A673 (cell line): ENCODE measurements around the gene HERC2. TPM values are rescaled to one million over a fixed set of nuclear protein-coding genes. Genes with fewer than 3 reads are reported as not detected.

Experiments
- BruUV-seq: library from RNA; stranded (reverse); fragments of 400-500 nt; replicated peaks from 2 replicates; lab custom pipeline; 2021; lab: Mats Ljungman, UMichigan
- CTCF ChIA-PET: fragments of 300-600 bp; sonication (Branson Sonifier 250); formaldehyde crosslinking; loops from one replicate; lab custom pipeline; 2022; ENCODE audit warnings: antibody characterized with exemption; lab: Charles Lee
- POLR2A ChIA-PET: fragments of 300-600 bp; sonication (Branson Sonifier 250); formaldehyde crosslinking; loops from one replicate; lab custom pipeline; 2022; ENCODE audit warnings: antibody characterized with exemption; ENCODE audit not compliant: low non-redundant PET; lab: Charles Lee
- DNase-seq: peaks from one replicate; pipeline ENCODE4 v3.0.0-alpha.2; 2015; ENCODE audit warnings: low spot score
- H3K27ac ChIP-seq: fragments of 200-600 bp; sonication (generic); 2 replicates; pipeline ENCODE4 v1.5.1; 2016; ENCODE audit warnings: mixed run types, low read depth, mild to moderate bottlenecking, mixed read lengths, antibody characterized with exemption, low read length; ENCODE audit not compliant: poor library complexity, severe bottlenecking
- H3K27me3 ChIP-seq: fragments of 200-600 bp; sonication (generic); replicated peaks from 2 replicates; pipeline ENCODE4 v1.6.1; 2017; ENCODE audit warnings: mixed run types, low read depth, mild to moderate bottlenecking, mixed read lengths, antibody characterized with exemption, low read length; ENCODE audit not compliant: insufficient read depth, poor library complexity
- H3K36me3 ChIP-seq: fragments of 200-600 bp; sonication (generic); 2 replicates; pipeline ENCODE4 v1.6.1; 2016; ENCODE audit warnings: mixed run types, mild to moderate bottlenecking, mixed read lengths, antibody characterized with exemption, low read length; ENCODE audit not compliant: insufficient read depth, poor library complexity, severe bottlenecking
- H3K4me1 ChIP-seq: fragments of 200-600 bp; sonication (generic); 2 replicates; pipeline ENCODE4 v1.6.1; 2017; ENCODE audit warnings: mixed run types, mild to moderate bottlenecking, mixed read lengths, antibody characterized with exemption, low read length; ENCODE audit not compliant: insufficient read depth, poor library complexity, severe bottlenecking
- H3K4me3 ChIP-seq: fragments of 200-600 bp; sonication (generic); 2 replicates; pipeline ENCODE4 v1.5.1; 2016; ENCODE audit warnings: low read depth, mixed run types, mild to moderate bottlenecking, mixed read lengths, low read length; ENCODE audit not compliant: poor library complexity, severe bottlenecking
- H3K9me3 ChIP-seq: fragments of 200-600 bp; sonication (generic); 2 replicates; pipeline ENCODE4 v1.6.1; 2016; ENCODE audit warnings: mixed run types, low read depth, mild to moderate bottlenecking, mixed read lengths, antibody characterized with exemption, low read length; ENCODE audit not compliant: poor library complexity, severe bottlenecking
- EZH2 ChIP-seq: fragments of 200-600 bp; sonication (generic); IDR thresholded peaks from 2 replicates; pipeline ENCODE4 v1.6.1; 2017; ENCODE audit warnings: borderline replicate concordance, low read depth, mild to moderate bottlenecking, mixed read lengths, antibody characterized with exemption, low read length; ENCODE audit not compliant: poor library complexity, severe bottlenecking
- intact Hi-C: fragments of 100-400 bp; cut with micrococcal nuclease; formaldehyde crosslinking; loops from one replicate; pipeline ENCODE4 v1.10.0; 2022; ENCODE audit not compliant: unreplicated experiment
- total RNA-seq: library from RNA; stranded (reverse); gene quantifications from 2 replicates; pipeline ENCODE4 v1.2.3, GENCODE V29; 2021
- TF ChIP-seq, protein P1 (sequence below): fragments of 300-800, 200-600 bp; sonication (generic); conservative IDR thresholded peaks from 2 replicates; pipeline ENCODE4 v1.5.1; 2017; ENCODE audit warnings: low read depth, mild to moderate bottlenecking, antibody characterized with exemption, low read length, moderate library complexity, mixed read lengths

Gene HERC2
- total RNA-seq, 1 experiment from 2014 or later, result 86.1 TPM

- H3K27me3 ChIP-seq, result no peaks in the 10 kb centered on the region
- no TSS peak for BruUV-seq
- TF ChIP-seq EZH2, result no peak
- TF ChIP-seq, protein P1, sequence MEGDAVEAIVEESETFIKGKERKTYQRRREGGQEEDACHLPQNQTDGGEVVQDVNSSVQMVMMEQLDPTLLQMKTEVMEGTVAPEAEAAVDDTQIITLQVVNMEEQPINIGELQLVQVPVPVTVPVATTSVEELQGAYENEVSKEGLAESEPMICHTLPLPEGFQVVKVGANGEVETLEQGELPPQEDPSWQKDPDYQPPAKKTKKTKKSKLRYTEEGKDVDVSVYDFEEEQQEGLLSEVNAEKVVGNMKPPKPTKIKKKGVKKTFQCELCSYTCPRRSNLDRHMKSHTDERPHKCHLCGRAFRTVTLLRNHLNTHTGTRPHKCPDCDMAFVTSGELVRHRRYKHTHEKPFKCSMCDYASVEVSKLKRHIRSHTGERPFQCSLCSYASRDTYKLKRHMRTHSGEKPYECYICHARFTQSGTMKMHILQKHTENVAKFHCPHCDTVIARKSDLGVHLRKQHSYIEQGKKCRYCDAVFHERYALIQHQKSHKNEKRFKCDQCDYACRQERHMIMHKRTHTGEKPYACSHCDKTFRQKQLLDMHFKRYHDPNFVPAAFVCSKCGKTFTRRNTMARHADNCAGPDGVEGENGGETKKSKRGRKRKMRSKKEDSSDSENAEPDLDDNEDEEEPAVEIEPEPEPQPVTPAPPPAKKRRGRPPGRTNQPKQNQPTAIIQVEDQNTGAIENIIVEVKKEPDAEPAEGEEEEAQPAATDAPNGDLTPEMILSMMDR, result no peak
- no peak for DNase-seq
- H3K9me3 ChIP-seq, result no peaks in the 10 kb centered on the region
- no peaks in the 10 kb centered on the region for H3K4me1 ChIP-seq
- no peak overlapping the region for H3K27ac ChIP-seq
- ChIA-PET CTCF (no interaction called here), POLR2A (no interaction called here)
- H3K36me3 ChIP-seq, result peaks cover 13% of the 10 kb centered on the region
- intact Hi-C loops, result no loop called here
- no peak overlapping the region for H3K4me3 ChIP-seq
Observed at GRCh38 chr15:28131400-28131799, 190.6 kb downstream of the HERC2 start.

- intact Hi-C loops, result no loop called here
- no peak for DNase-seq
- H3K4me3 ChIP-seq, result no peak overlapping the region
- no peaks in the 10 kb centered on the region for H3K9me3 ChIP-seq
- ChIA-PET POLR2A (no interaction called here), CTCF (no interaction called here)
- H3K27ac ChIP-seq, result no peak overlapping the region
- H3K36me3 ChIP-seq, result peaks cover 13% of the 10 kb centered on the region
- H3K4me1 ChIP-seq, result no peaks in the 10 kb centered on the region
- no peaks in the 10 kb centered on the region for H3K27me3 ChIP-seq
- BruUV-seq, result no TSS peak
- TF ChIP-seq, protein P1, result no peak
- no peak for TF ChIP-seq EZH2
Observed at GRCh38 chr15:28130651-28131050, 191.3 kb downstream of the HERC2 start.

GRCh38 chr15:28129231-28129848 is 192.6 kb downstream of the HERC2 start:
- CTCF ChIA-PET, result no interaction called here

More at GRCh38 chr15:28129231-28129848, 192.6 kb downstream of the HERC2 start:
- intact Hi-C loops, result no loop called here
- BruUV-seq, result no TSS peak
- Histone ChIP-seq H3K27me3 (no peaks in the 10 kb centered on the region), H3K4me3 (no peak overlapping the region), H3K4me1 (no peaks in the 10 kb centered on the region), H3K27ac (no peak overlapping the region), H3K9me3 (no peaks in the 10 kb centered on the region), H3K36me3 (peaks cover 13% of the 10 kb centered on the region)
- POLR2A ChIA-PET, result no interaction called here
- no peak for DNase-seq
- no peak for TF ChIP-seq EZH2
- TF ChIP-seq, protein P1, result no peak
